Omental fat pad (tissue), 4 donors: ENCODE data around the gene CETN1. TPM values are rescaled to one million over a fixed set of nuclear protein-coding genes. Genes with fewer than 3 reads are reported as not detected.

Experiments
- ATAC-seq: fragments of 150-250 bp; one replicate; pipeline ENCODE4 v1.9.1; 2016; ENCODE audit warnings: mild to moderate bottlenecking, moderate library complexity; ENCODE audit not compliant: low FRiP score
- DNase-seq: peaks from one replicate; pipeline ENCODE4 v3.0.0-alpha.2; 2019; ENCODE audit warnings: low spot score
- total RNA-seq, 4 donors: library from RNA; depleted of rRNA; stranded (reverse); fragments of >200 nt; gene quantifications; one replicate each; pipeline ENCODE4 v1.1.0, GENCODE V29; 2016
- TF ChIP-seq, protein P1 (sequence below), 3 donors: fragments of 450-650 bp; IDR thresholded peaks; one replicate each; pipeline ENCODE4 v1.5.1; 2016 to 2017; ENCODE audit warnings: antibody characterized with exemption in 3 of 3, mild to moderate bottlenecking in 3 of 3, moderate library complexity in 2 of 3

The CETN1 gene
- total RNA-seq, 4 donors from 2014 or later: not detected

DNA sequence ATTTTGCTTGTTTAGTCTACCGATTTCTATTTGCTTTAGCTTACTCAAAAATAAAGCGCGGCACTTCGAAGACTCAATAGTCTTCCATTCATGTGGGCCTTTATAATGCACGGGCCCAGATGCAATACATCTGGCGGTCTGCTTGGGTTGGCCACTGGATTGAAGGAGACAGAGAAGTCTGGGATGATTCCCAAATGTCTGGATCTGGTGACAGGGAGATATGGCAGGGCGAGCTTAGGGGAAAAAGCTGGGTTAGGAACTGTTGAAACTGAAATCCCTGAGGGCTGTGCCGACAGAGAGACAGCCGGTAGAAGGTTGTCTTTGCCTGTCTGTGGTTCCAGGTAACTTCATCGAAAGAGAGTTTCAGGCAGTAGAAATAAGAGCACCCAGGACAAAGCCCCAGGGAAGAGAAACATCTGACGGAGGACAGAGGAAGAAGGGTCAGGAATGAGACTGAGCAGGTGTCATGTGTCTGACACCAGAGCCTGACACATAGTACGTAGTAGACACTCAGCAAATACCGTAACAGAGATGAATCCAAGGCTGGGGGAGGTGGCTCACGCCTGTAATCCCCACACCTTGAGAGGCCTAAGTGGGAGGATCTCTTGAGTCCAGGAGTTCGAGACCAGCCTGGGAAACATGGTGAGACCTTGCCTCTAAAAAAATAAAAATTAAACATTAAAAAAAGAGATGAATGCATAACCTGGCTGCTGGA, 30.2 kb downstream of the CETN1 start:
- TF ChIP-seq, protein P1, sequence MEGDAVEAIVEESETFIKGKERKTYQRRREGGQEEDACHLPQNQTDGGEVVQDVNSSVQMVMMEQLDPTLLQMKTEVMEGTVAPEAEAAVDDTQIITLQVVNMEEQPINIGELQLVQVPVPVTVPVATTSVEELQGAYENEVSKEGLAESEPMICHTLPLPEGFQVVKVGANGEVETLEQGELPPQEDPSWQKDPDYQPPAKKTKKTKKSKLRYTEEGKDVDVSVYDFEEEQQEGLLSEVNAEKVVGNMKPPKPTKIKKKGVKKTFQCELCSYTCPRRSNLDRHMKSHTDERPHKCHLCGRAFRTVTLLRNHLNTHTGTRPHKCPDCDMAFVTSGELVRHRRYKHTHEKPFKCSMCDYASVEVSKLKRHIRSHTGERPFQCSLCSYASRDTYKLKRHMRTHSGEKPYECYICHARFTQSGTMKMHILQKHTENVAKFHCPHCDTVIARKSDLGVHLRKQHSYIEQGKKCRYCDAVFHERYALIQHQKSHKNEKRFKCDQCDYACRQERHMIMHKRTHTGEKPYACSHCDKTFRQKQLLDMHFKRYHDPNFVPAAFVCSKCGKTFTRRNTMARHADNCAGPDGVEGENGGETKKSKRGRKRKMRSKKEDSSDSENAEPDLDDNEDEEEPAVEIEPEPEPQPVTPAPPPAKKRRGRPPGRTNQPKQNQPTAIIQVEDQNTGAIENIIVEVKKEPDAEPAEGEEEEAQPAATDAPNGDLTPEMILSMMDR (IDR thresholded peaks at IDR 0.05): no peak
- ATAC-seq: no peak
- no peak for DNase-seq

DNA sequence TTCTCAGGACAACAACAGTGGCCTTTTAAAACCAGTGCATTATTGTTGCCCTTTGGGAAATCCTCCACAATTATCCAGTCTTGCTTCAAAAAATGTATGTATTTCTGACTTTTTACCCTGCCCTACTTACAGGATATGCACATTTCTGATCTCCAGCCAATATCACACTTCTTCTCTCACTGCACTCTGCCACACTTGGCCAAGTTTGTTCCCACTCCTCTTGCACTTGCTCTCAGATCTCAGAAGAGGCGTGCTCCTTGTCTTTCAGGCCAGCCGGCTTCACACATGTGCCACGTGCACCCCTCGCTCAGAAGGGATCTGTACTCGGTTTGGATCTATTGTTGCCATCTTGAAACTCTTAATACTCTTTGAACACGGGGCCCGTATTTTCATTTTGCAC, 32.0 kb downstream of the CETN1 start:
- ATAC-seq: no peak
- TF ChIP-seq, protein P1 (IDR thresholded peaks at IDR 0.05): no peak
- DNase-seq: no peak

DNA sequence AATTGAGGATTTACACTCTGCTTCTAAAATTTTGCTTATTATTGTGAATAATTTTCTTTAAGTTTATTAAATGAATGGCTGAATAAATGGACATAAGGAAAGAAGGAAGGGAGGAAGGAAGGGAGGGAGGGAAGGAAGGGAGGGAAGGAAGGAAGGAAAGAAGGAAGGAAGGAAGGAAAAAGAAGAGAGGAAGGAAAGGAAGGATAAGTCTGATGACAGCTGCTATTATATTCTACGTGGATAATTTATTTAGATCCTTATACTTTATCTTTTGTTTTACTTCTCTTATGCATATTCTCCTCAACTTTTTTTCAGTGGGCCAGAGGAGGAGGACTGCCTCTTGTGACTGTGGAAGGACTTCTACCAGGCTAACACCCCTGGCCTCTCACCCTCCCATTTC, 34.0 kb downstream of the CETN1 start:
- no peak for DNase-seq
- ATAC-seq: no peak
- TF ChIP-seq, protein P1 (IDR thresholded peaks at IDR 0.05): no peak

DNA sequence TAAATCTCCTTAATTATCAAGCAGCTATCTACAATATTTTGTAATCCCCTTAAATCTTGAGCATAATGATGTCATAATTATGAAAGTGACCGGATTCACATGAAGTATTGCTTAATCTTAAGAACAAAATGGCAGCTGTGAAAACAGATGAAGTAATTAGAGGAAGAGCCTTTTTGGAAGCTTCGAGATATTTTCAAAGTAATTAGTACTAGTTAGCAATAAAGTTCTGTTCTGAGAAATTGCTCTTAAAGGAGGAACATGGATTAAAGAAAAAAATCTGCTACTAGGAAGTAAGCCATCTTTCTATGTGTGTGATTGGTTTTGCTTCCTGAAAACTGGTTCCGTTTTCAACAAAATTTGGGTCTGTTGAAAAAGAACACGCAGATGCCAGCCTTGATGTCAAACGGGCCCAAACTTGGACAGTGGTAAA, 34.9 kb downstream of the CETN1 start:
- ATAC-seq: no peak
- TF ChIP-seq, protein P1 (IDR thresholded peaks at IDR 0.05): no peak
- DNase-seq: no peak

DNA sequence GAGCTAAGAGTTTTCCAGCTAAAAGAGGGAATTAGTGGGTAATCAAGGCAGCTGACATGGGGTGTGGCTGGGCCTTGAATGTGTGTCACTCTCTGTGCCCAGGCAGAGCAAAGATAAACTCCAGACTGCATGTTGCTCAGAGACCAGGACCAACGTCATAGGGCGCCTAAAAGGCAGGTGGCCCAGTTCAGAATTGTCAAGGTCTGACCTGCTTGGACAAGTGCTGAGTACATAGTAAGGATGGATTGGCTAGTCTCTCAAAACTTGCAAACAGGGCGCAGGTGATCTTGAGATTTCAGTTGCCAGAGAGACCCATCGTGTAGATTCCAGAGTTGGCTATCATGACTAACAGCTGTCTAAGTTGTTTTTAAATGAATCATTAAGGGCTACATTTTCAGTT, 35.6 kb downstream of the CETN1 start:
- no peak for ATAC-seq
- TF ChIP-seq, protein P1 (IDR thresholded peaks at IDR 0.05): no peak
- no peak for DNase-seq

DNA sequence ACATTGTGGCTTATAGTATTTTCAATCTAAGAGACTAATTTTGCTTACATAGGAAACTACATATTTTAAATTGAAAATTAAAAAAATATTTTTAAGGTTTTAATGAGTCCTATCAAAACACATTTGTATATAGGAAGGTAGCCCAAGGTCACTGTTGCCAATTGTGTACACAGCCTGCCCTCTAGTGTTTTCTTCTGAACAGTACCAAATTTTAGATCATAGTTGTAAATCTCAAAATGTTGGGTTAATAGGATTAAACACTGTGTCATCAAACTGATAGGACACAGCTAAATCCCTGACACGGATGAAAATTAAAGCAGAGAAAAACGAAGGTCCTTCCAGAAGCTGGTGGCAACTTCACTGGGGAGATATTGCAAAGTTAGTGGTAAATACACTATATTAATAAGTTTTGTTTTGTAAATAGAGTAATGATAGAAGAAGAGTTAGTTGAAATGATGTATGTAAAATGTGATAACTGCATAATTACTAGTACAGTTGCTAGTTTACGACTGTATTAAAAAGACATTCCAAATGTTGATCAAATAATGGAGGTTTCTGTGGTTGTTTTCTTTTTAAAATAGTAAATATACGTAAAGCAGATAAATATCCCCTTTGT, 36.3 kb downstream of the CETN1 start:
- ATAC-seq (no peak), DNase-seq (no peak)
- TF ChIP-seq, protein P1 (IDR thresholded peaks at IDR 0.05): no peak

DNA sequence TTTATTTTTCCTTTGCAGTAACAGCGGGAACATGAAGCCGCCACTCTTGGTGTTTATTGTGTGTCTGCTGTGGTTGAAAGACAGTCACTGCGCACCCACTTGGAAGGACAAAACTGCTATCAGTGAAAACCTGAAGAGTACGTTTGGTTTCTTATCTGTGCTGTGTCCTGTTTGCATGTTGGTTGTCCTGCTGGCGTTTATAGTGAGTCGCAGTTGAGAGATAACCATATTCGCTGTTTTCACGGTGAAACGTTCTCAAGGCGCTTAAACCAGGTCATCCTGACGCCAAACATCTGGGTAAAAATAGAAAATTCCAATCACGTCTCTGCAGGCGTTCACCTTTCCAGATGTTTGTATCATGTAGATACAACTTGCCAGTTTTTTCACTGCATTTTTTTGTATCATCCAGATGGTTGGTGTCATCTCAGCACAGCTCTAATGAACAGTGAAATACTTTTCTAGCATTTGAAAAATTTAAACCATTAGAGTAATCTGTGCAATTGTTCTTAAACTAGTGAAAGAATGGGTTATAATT, 37.9 kb downstream of the CETN1 start:
- TF ChIP-seq, protein P1 (IDR thresholded peaks at IDR 0.05): no peak
- DNase-seq (no peak), ATAC-seq (no peak)
